ENCODE results near the gene SNED1.

SNED1 gene

DNA sequence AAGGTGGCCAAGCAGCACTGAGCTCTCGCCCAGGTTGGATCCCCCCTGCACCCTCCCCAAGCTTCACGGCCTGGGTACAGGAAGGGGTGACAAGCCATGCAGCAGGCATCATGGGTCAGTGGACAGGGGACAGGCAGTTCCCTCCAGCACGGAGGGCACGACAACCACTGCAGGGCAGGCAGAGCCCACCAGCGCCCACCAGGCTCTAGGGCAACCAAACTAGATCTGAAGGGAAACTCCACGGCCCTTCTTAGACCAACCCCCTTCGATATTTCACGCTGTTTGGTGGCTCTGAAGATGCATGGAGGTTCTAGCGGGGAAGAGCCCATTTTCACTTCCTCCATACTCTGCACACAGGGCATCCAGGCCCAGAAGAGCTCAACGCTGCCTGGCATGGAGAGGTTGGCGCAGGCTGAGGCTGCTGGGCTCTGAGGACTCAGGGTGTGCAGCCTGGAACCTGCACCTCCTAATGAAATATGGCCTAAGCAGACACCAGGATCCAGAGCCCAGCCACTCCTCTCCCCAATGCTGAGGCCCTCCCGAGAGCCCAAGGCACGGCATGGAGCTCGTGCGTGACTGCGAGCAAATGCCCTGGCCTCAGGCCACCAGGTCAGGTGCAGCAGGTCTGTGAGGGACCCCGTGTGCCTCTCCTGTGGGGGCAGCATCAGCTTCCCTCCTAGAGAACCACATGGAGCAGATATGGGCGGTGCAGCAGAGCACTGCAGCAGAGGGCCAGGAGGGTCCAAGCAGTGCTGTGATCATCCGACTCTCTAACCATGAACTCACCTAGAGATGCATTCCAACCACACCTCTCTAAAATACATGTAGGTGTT, 112.4 kb downstream of the SNED1 start:
- no peak for DNase-seq

DNA sequence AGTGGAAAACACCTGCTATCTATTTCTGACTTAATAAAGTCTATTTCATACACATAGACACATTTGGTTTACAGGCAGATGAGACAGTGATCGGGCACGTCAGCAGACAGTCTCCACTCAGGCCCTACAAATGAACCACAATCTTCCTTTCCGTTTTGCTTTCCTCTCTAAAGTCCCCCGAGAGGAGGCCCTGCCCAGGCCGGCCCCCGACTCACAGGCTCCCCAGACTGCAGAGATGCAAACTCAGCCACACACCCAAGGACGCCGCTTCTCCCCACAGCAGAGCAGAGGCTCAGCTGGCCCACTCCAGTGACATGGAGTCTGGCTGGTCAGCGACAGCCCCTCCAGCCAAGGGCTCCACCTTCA, 113.0 kb downstream of the SNED1 start:
- DNase-seq: no peak

DNA sequence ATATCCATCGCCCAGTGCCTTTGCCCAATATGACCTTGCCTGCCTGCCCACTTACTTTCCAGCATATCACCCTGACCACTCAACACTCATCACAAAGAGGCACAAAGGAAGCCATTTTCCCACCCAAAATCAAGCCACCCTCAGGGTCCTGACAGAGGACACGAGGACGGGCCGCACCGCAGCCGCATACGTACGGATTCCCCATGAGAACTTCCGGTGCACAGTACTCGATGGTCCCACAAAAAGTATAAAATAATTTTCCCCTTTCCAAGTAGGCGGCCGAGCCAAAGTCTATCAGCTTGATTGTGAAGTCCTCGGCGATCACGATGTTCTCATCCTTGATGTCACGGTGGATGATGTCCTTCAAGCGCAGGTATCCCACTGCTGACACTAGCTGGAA, 113.6 kb downstream of the SNED1 start:
- no peak for DNase-seq

DNA sequence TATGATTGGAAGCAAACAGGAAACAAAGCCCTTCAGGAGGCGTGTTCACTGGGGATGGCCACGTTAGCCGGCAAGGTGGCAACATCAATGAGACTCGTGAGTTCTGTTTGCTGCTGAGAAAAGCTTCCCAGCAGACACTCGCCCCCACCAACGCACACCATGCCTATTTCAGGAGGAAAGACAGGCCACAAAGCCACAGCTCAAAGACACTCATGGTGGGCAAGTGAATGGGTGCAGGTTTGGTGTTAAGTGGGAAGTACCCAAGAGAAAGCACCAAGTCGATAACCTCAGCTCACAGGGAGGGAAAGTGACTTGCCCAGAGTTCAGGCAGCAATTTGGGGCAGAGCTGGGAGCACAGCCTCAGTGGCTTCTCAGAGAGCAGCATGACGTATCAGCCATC, 114.2 kb downstream of the SNED1 start:
- DNase-seq: no peak

DNA sequence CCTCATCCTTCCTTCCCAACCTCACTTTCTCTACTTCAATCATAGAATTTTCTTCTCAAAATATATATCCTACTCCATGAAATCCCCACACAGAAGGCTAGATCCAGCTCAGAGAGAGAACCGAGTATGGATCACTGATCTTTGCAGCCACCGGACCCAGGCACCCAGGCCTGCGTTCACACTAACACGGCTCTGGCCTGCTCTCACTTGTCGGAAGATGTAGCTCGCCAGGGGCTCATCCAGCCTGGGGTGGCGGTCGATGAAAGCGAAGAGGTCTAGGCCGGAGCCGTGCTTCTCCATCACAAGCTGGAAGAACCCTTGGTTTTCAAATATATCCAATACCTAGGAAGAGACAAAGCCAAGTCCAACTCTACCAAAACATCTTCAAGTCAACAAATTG, 116.4 kb downstream of the SNED1 start:
- no peak for DNase-seq

DNA sequence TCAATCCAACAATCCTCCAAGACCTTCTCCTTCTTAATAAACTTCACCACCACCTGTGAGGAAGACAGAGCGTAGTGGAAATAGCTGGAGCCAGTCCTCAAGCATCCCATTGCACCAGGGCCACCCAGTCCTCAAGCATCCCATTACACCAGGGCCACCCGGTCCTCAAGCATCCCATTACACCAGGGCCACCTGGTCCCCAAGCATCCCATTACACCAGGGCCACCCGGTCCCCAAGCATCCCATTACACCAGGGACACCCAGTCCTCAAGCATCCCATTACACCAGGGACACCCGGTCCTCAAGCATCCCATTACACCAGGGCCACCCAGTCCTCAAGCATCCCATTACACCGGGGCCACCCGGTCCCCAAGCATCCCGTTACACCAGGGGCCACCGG, 116.9 kb downstream of the SNED1 start:
- DNase-seq: no peak

DNA sequence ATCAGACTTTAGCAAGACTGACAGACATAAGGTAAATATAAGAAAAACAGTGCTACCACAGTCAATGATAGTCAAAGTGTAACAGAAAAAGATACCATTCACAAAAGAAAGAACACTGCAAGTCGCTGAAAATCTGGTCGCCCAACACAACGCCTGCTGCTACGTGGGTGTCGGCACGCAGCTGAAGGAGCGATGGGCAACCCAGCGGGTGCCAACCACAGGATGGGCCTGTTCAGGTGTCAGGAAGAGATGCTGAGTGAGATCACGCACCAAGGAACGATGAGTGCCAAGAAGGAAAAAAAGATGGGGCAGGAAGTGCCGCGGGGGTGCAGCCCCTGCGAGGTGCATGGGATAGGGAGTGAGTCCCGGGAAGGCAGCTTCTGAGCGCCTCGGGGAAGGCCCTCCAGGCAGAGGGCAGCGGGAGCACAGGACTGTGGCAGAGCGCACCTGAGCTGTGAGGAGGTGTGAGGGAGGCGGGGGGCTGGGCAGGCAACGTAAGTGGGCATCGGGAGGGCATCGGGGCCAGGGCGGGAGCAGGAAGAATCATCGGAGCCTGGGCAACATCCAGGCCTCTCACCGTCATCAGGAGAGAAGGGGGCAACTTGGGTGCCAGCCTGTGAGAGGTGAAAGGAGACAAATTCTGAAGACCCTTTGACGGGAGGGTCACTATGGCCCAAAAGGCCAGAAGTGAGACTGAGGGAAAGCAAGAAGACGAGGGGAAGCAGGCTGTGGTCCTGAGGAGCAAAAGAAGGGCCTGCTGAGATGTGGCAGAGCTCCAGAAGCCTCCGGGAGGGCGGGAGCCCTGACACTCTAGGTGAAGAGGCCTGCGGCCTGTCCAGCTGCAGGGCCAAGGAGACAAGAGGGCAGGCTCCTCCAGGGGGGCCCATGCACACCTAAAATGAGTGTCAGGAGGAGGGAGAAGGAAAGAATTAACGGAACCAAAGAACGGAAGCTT, 118.5 kb downstream of the SNED1 start:
- DNase-seq: no peak

DNA sequence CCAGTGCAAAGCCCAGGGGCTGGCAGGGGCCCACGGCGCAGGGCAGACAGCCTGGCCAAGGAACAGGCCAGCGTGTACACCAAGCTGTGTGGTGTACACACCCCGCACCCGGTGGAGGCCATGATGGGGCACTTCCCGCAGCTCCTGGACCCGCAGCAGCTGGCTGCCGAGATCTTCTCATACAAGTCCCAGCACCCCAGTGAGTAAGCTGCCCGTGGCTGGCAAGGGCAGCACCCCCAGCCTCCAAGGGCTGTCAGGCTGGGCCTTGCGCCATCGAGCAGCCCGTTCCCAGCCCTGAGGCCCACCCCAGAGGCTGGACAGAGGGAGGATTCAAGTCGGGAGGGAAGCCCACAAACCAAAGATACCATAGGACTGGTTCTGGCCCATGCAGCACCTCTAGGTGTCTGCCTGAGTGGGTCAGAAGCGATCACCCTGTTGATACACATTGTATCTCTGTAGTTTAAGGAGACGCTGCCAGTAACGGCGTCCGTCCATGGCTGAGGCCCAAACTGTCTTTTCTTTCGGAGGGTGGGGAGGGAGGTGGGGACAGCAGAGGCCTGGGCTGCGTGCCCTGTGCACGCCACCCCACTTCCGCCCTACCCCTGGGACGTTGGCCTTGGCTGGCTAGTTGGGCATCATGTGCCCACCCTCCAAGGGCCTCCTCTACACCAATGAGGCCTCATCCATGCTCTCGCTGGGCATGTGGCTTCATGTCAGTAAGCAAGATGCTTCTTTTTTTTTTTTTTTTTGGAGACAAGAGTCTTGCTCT, 120.5 kb downstream of the SNED1 start:
- DNase-seq: no peak

DNA sequence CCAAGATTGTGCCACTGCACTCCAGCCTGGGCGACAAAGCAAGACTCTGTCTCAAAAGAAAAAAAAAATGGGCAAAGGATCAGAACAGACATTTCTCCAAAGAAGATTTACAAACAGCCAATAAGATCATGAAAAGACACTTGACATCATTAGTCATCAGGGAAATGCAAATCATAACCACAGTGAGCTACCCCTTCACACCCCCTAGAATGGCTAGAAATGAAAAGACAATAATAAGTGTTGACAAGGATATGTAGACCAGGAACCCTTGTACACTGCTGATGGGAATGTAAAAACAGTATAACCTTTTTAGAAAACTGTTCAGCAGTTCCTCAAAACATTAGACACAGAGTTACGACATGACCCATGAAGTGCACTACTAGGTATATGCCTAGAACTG, 122.0 kb downstream of the SNED1 start:
- no peak for DNase-seq

DNA sequence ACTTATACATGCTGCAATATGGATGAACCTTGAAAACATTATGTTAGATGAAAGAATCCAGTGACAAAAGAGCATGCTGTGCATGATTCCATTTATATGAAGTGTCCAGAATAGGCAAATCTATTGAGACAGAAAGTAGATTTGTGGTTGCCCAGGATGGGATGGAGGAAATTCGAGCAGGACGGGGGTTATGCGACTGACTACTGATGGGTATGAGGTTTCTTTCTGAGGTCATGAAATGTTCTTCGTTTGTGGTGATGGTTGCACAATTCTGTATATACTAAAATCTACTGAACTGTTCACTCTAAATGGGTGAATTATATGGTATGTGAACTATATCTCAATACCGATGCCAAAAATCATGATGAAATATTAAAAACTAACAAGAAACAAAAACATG, 122.6 kb downstream of the SNED1 start:
- no peak for DNase-seq

DNA sequence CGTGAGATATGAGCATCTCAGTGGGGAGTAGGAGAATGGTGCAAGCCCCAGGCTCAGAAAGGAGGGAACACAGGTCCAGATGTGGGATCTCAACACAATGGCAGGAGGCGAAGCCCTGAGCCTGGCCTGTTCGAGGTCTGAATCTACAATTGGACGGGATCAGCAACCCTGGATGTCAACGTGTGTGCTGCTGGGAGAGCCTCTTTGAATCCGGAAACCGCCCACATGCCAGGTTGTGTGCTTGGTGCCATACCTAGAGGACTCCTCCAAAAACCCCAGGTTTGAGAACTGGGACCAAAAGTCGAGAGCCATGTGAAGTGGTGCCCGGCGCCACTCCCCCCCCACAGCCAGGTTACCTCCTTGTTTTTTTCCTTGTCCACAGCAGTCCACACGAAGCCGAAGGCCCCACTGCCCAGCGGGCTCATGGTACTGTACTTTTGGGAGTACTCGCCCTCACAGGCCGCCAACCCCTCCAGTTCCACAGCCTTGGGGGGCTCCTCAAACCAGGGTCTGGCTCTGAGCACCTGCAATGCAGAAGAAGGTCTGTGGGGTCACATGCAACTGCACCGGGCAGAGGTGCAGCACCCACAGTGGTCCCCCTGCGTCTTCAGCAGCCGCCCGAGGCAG, 124.1 kb downstream of the SNED1 start:
- no peak for DNase-seq

DNA sequence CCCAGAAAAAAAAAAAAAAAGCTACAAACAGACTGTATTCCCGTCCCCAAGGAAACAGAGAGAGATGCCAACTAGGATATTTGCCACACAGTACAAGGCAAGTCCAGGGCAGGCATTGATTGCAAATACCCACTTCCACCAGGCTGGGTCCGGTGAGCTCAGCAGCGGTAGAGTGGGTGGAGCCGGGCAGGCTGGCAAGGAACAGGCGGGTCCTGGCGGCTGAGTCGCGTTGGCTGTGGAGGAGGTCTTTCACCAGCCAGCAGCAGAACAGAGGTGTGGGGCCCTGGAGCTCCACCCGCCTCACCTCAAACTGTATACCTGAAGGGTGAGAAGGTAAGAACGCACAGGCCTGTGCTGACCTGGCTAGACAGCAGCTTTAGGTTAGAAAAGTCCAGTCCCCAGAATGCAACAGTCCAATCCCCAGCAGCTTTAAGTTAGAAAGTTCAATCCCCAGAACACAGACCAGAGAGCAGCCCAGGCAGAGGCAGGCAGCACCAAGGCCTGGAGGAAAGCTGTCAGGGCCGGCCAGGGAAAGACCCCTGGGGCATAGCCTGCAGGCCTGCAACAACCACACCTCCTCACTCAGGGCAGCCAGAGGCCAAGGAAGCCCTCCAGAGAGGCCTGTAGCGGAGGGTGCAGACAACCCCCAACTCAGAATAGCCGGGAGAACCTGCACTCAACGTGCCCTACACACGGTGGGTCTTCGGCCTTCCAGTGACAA, 125.6 kb downstream of the SNED1 start:
- no peak for DNase-seq

DNA sequence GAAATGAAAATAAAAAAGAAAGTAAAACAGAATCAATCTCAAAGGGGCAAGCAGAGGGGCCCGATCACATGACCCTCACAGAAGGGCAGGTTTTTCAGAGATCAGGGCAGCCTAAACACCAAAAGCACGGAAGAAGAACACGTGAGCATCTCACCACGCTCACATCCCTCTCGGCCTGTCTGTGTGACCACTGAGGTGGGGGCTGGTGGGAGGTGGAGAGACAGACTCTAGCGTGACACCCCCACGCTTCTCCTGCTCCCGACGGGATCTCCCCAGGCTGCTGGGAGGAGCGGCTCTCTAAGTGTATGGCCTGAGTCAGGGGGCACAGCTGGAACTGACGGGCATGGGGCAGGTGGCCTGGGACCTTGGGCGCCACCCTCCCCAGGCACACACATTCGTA, 127.2 kb downstream of the SNED1 start:
- no peak for DNase-seq

DNA sequence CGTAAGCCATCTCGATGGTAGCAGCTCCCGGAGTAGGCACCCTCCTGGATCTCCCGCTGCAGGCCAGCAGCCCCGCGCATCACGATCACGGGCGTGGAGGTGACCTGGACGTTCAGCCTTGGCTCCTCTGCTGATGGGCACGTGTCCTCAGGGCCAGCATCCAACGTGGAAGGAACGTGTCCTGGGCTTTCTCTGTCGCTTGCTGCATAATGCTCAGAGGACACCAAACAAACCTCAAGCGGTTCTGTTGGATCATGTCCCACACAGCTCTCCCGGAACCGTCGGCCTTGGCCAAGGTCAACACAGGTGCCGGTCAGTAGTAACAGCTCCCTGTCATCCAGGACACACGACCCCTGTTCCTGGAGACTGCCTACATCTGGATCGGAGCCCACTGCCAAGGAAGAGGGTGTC, 127.8 kb downstream of the SNED1 start:
- DNase-seq: no peak

DNA sequence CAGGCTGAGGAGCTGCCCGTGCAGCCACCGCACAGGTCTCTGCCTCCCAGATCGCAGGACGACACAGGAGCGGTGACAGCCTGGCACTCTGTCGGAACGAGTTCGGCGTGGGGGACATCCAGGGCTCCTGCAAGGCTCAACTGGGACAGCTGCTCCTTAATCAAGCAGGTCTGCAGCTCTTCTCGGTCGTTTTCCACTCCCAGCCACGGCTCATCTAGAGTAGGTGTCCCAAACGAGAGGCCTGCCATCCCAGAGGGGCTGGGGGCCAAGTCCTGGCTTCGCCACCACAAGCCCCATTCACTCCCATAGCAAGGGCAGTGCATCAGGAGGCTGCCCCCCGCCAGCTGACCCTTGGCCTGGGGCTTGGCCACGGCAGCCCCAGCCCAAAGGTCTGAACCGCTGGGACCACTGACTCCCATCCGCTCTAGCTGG, 128.4 kb downstream of the SNED1 start:
- no peak for DNase-seq

DNA sequence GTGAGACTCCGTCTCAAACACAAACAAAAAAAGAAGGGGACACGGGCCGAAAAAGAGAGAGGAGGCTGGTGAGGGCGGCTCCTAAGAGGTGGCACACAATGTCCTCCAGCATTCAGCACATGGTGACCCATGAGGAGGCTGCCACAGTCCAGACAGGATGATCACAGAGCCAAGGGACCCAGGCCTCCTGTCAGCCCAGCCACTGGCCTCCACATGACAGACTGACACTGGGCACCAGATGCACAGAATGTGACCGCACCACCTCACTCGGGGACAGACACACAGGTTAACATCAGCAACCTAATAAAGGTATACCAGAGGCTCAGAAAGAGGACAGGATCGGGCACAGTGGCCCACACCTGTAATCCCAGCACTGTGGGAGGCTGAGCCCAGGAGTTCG, 129.8 kb downstream of the SNED1 start:
- no peak for DNase-seq

DNA sequence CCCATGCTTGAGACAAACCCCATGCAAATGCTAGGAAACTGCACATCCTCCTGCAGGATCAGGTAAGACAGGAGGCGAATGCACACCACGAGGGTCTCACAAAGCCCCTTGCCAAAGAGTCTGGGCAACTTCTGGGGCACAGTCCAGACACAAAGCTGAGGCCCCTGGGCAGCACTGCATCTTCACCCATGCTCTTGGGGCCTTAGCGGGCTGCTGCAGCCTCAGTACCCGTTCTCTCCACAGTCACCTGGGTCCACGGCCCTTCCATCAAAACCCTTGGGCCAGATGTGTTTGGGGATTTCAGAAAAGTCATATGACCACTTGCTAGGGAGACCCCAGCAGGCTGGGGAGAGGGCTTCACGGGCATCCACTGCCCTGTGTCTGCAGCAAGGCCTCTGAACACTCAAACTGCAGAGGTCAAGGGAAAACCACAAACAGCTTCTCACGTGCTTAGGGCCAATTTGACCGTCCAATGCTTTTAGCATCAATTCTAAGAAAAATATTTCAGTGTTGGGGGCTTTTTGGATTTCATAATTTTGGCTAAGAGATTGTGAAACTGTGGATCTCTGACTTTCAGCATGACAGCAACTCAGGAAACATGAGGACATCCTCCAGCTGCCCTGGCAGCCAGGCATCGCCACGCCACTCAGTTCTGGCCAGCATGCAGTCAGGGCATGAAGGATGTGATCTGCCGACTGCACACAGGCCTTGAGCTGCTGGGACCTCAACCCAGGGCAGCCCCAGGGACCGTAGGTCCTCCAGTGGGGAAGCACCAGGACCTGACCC, 130.9 kb downstream of the SNED1 start:
- DNase-seq: no peak

DNA sequence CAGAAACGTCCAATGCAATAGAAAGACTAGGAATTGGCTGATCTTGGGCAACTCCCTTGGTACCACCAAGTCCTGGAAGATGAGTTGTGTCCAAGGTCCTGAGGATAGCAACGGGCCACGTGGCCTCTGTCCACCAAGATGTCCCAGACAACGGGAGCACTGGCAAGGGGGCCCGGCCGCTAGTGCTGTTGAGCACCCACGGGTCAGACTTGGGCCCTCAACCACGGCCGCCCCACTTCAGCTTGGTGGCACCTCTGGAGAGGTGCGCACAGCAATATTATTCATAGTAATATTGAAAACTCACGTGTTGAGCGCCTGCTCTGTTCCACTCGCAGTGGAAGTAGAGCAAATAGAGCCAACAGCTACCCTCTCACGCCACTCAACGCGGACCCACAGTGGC, 131.9 kb downstream of the SNED1 start:
- DNase-seq: no peak

DNA sequence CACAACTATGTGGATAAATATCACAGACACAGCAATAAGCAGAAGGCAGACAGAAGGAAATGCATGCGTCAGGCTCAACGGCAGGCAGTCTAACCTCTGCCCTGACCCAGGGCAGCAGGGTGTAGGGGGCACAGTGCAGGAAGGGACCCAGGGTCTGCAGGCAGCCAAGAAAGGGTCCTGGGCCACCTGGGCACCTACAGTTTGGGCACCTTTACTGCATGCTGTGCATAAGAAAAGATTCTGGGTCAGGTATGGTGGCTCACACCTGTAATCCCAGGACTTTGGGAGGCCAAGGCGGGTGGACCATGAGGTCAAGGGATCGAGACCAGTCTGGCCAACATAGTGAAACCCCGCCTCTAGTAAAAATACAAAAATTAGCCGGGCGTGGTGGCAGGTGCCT, 133.1 kb downstream of the SNED1 start:
- no peak for DNase-seq

DNA sequence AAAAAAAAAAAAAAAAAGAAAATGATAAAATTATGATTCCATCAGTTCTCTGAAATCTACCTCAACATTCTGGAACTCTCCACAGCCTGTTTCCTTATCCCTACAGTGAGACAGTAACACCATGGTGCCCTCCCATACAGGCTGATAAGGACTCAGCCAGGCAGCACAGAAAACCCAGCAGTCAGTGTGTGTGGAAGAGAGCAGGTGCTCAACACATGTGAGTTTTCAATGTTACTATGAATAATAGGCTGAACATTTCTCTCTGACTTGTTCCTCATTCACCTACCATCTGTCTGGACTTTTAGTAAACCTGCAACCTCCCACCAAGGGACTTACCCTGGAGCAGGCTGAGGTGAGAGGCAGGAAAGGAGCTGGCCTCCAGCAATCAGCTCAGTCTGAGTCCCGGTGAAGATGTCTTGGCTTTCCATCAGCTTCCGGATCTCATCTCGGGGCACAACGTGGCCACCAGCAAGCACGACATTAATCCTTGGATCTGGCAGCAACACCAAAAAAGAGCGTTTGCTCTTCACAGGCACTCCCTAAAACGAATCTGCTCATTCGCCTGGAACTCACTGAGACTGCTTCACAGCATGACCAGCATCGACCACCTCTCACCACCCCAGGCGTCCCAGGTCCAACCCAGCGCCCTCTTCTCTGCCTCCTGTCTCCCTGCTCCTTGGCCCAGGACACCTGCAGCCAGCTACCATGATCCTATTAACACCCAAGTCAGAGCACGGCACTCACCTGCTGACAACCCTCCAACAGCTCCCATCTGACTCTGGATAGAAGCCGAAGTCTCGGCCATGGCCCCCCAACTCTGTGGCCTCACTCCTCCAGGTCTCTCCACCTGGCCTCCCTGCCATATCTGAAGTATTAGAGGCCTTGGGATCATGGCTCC, 134.4 kb downstream of the SNED1 start:
- no peak for DNase-seq

Measured in SW 1271 (cell line).